ENCODE data around the gene FAM184B. TPM values are rescaled to one million over a fixed set of nuclear protein-coding genes. Genes with fewer than 3 reads are reported as not detected.

The FAM184B gene
- total RNA-seq, 1 experiment from 2014 or later: not detected

DNA sequence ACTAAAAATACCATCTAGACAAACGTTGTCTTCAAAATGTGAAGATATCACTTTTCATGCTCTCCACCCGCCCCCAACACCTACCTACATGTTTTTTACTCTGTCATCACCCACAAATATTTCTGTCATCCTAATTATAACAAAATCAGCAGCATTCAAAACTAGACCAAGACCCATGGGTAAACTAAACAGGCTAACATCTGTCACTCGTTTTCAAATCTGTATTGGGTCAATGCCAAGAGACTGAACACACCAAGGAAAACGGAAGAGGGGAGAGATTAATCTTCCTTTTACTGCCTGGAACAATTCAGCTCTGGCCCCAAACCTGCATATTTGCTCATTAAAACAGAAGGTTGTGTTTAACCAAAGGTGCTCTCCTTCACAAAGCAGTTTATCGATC is 17.5 kb downstream of the FAM184B start:
- no peak overlapping the region for H3K4me3 Mint-ChIP-seq (ENCODE audit: unreplicated experiment)
- H3K27ac Mint-ChIP-seq (ENCODE audit: unreplicated experiment): no peak overlapping the region
- Histone ChIP-seq H3K9me3 (no peaks in the 10 kb centered on the region), H3K4me3 (ENCODE audit: low read depth, low read length) (no peak overlapping the region), H3K36me3 (ENCODE audit: control insufficient read depth, insufficient read depth, low read length) (no peaks in the 10 kb centered on the region), H3K27me3 (replicated peaks; ENCODE audit: control insufficient read depth, insufficient read depth, low read length) (no peaks in the 10 kb centered on the region), H3K4me1 (no peaks in the 10 kb centered on the region)
- H3K36me3 Mint-ChIP-seq (ENCODE audit: insufficient read depth, unreplicated experiment): no peaks in the 10 kb centered on the region
- intact Hi-C loops (cut with micrococcal nuclease; ENCODE audit: unreplicated experiment): no loop called here
- BruUV-seq (replicated peaks): no TSS peak
- no peaks in the 10 kb centered on the region for H3K4me1 Mint-ChIP-seq (ENCODE audit: low read depth, unreplicated experiment)
- CTCF ChIA-PET: no interaction called here
- POLR2A ChIA-PET: no interaction called here
- peaks cover 6% of the 10 kb centered on the region for H3K9me3 Mint-ChIP-seq (ENCODE audit: unreplicated experiment)
- TF ChIP-seq, protein P1, sequence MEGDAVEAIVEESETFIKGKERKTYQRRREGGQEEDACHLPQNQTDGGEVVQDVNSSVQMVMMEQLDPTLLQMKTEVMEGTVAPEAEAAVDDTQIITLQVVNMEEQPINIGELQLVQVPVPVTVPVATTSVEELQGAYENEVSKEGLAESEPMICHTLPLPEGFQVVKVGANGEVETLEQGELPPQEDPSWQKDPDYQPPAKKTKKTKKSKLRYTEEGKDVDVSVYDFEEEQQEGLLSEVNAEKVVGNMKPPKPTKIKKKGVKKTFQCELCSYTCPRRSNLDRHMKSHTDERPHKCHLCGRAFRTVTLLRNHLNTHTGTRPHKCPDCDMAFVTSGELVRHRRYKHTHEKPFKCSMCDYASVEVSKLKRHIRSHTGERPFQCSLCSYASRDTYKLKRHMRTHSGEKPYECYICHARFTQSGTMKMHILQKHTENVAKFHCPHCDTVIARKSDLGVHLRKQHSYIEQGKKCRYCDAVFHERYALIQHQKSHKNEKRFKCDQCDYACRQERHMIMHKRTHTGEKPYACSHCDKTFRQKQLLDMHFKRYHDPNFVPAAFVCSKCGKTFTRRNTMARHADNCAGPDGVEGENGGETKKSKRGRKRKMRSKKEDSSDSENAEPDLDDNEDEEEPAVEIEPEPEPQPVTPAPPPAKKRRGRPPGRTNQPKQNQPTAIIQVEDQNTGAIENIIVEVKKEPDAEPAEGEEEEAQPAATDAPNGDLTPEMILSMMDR (IDR thresholded peaks at IDR 0.05; ENCODE audit: insufficient read depth in 1 of 2, low read depth in 1 of 2, low read length in 1 of 2, severe bottlenecking in 1 of 2, unreplicated experiment in 1 of 2): no peak
- DNase-seq: no peak
- no peaks in the 10 kb centered on the region for H3K27me3 Mint-ChIP-seq (ENCODE audit: insufficient read depth, unreplicated experiment)

DNA sequence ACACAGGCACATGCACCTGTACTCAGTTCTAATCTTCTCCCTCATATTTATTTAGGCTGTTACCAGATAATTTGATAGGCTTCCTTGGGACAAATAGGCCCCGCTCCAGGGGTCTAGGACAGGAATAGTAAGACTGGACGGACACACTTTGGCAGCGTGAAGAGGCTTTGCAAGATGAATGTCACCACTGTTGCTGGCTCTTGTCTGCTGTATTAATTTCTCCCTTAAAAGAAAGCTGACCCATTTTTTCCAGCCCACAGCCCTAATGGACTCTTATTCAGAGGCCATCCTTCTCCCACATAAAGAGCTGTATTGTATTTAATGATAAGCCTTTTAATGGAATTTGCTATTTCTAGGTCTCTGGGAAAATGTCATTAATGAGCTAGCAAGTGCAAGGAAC is 18.0 kb downstream of the FAM184B start:
- Mint-ChIP-seq H3K9me3 (ENCODE audit: unreplicated experiment) (peaks cover 6% of the 10 kb centered on the region), H3K27me3 (ENCODE audit: insufficient read depth, unreplicated experiment) (no peaks in the 10 kb centered on the region), H3K4me1 (ENCODE audit: low read depth, unreplicated experiment) (no peaks in the 10 kb centered on the region), H3K36me3 (ENCODE audit: insufficient read depth, unreplicated experiment) (no peaks in the 10 kb centered on the region), H3K4me3 (ENCODE audit: unreplicated experiment) (no peak overlapping the region), H3K27ac (ENCODE audit: unreplicated experiment) (no peak overlapping the region)
- no peaks in the 10 kb centered on the region for H3K36me3 ChIP-seq (ENCODE audit: control insufficient read depth, insufficient read depth, low read length)
- intact Hi-C loops (cut with micrococcal nuclease; ENCODE audit: unreplicated experiment): no loop called here
- H3K9me3 ChIP-seq: no peaks in the 10 kb centered on the region
- ChIA-PET CTCF (no interaction called here), POLR2A (no interaction called here)
- TF ChIP-seq, protein P1 (IDR thresholded peaks at IDR 0.05; ENCODE audit: insufficient read depth in 1 of 2, low read depth in 1 of 2, low read length in 1 of 2, severe bottlenecking in 1 of 2, unreplicated experiment in 1 of 2): no peak
- H3K4me3 ChIP-seq (ENCODE audit: low read depth, low read length): no peak overlapping the region
- no peaks in the 10 kb centered on the region for H3K4me1 ChIP-seq
- no peaks in the 10 kb centered on the region for H3K27me3 ChIP-seq (replicated peaks; ENCODE audit: control insufficient read depth, insufficient read depth, low read length)
- no peak for DNase-seq
- no TSS peak for BruUV-seq (replicated peaks)

DNA sequence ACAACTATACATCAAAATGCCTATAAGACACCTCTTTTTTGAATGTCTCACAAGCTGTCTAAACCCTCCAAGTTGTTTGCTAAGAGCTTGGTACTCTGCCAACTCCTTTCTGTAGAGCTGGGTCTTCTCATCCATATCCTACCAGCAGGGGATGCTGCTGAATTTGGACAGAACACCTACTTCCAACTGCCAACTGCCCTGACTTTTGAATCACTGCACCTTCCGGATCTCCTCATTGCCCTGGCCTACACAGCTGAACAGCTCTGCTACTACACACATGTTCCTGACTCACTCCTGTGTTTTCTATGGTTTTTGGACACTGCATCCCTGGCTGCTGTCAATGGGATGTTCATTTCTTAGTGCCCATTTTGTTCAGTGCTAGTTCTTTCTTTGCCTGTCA is 18.7 kb downstream of the FAM184B start:
- no peaks in the 10 kb centered on the region for H3K4me1 ChIP-seq
- peaks cover 6% of the 10 kb centered on the region for H3K9me3 Mint-ChIP-seq (ENCODE audit: unreplicated experiment)
- no peaks in the 10 kb centered on the region for H3K27me3 Mint-ChIP-seq (ENCODE audit: insufficient read depth, unreplicated experiment)
- H3K27me3 ChIP-seq (replicated peaks; ENCODE audit: control insufficient read depth, insufficient read depth, low read length): no peaks in the 10 kb centered on the region
- no peaks in the 10 kb centered on the region for H3K9me3 ChIP-seq
- intact Hi-C loops (cut with micrococcal nuclease; ENCODE audit: unreplicated experiment): no loop called here
- no peak for DNase-seq
- no peak overlapping the region for H3K4me3 Mint-ChIP-seq (ENCODE audit: unreplicated experiment)
- ChIA-PET CTCF (no interaction called here), POLR2A (no interaction called here)
- no peaks in the 10 kb centered on the region for H3K36me3 ChIP-seq (ENCODE audit: control insufficient read depth, insufficient read depth, low read length)
- H3K4me3 ChIP-seq (ENCODE audit: low read depth, low read length): no peak overlapping the region
- H3K4me1 Mint-ChIP-seq (ENCODE audit: low read depth, unreplicated experiment): no peaks in the 10 kb centered on the region
- no TSS peak for BruUV-seq (replicated peaks)
- no peak overlapping the region for H3K27ac Mint-ChIP-seq (ENCODE audit: unreplicated experiment)
- H3K36me3 Mint-ChIP-seq (ENCODE audit: insufficient read depth, unreplicated experiment): no peaks in the 10 kb centered on the region
- TF ChIP-seq, protein P1 (IDR thresholded peaks at IDR 0.05; ENCODE audit: insufficient read depth in 1 of 2, low read depth in 1 of 2, low read length in 1 of 2, severe bottlenecking in 1 of 2, unreplicated experiment in 1 of 2): peak; percentile 16 to 21
